Measurements from ENCODE around the gene CIAO2B.
"Not testable (repeated sequence)": the region's sequence is repeated elsewhere in the genome, so short reads cannot be mapped to it uniquely, and the experiment has no call there.

The CIAO2B gene

GRCh38 chr16:66936889-66937554 lies 2.8 kb upstream of the CIAO2B start:
- DNase-seq, result no peak

GRCh38 chr16:66936462-66936861 lies 2.3 kb upstream of the CIAO2B start:
- DNase-seq, result no peak

- DNase-seq, result no peak
These were observed 1.3 kb upstream of the CIAO2B start, which contains the start of gene CES2 for GRCh38 chr16:66935314-66936011. CES2 (plus strand) TSS chr16:66935516; CDS start chr16:66935636, 120 bp downstream.

- DNase-seq, result not testable (repeated sequence)
These were observed 674 bp upstream of the CIAO2B start for GRCh38 chr16:66934839-66935313.

GRCh38 chr16:66933776-66934137 lies 445 bp downstream of the CIAO2B start:
- DNase-seq, result no peak

- DNase-seq, result no peak
These were observed 2.1 kb downstream of the CIAO2B start for GRCh38 chr16:66932076-66932475.

GRCh38 chr16:66931665-66932064 lies 2.5 kb downstream of the CIAO2B start:
- no peak for DNase-seq

GRCh38 chr16:66930189-66930588 lies 4.0 kb downstream of the CIAO2B start:
- DNase-seq, result no peak

- no peak for DNase-seq
These were observed 5.4 kb downstream of the CIAO2B start for GRCh38 chr16:66928702-66929388.

- DNase-seq, result no peak
These were observed 6.1 kb downstream of the CIAO2B start for GRCh38 chr16:66927918-66928649.

GRCh38 chr16:66926961-66927436 lies 7.2 kb downstream of the CIAO2B start:
- no peak for DNase-seq

GRCh38 chr16:66926171-66926947 lies 7.8 kb downstream of the CIAO2B start:
- no peak for DNase-seq

GRCh38 chr16:66925322-66925840 lies 8.8 kb downstream of the CIAO2B start, which contains the start of gene RRAD:
RRAD (minus strand) TSS chr16:66925535; CDS start chr16:66925179, 356 bp downstream.
- no peak for DNase-seq

- DNase-seq, result no peak
These were observed 9.5 kb downstream of the CIAO2B start for GRCh38 chr16:66924527-66925321.

GRCh38 chr16:66923866-66924265 lies 10.3 kb downstream of the CIAO2B start:
- DNase-seq, result no peak

- DNase-seq, result no peak
These were observed 10.9 kb downstream of the CIAO2B start for GRCh38 chr16:66923247-66923731.

GRCh38 chr16:66921729-66922450 lies 12.3 kb downstream of the CIAO2B start:
- no peak for DNase-seq

GRCh38 chr16:66920924-66921680 lies 13.1 kb downstream of the CIAO2B start:
- DNase-seq, result no peak

GRCh38 chr16:66920299-66920590 lies 14.0 kb downstream of the CIAO2B start:
- DNase-seq, result no peak
